H9 (cell line): ENCODE results near the gene POLQ. TPM values are rescaled to one million over a fixed set of nuclear protein-coding genes. Genes with fewer than 3 reads are reported as not detected.

Experiments used
- DNase-seq: peaks from one replicate; pipeline ENCODE4 v3.0.0-alpha.2; 2017
- H2AFZ ChIP-seq: one replicate; pipeline ENCODE4 v1.6.1; 2013; ENCODE audit warnings: mild to moderate bottlenecking, low read length, control low read depth, moderate library complexity
- H2AK5ac ChIP-seq: 2 replicates; pipeline ENCODE4 v1.6.1; 2013; ENCODE audit warnings: low read length, control low read depth, mixed read lengths; ENCODE audit not compliant: insufficient read length
- H2BK120ac ChIP-seq: one replicate; pipeline ENCODE4 v1.6.1; 2013; ENCODE audit warnings: low read depth, mild to moderate bottlenecking, low read length, control low read depth, inconsistent platforms; ENCODE audit not compliant: poor library complexity, severe bottlenecking
- H2BK12ac ChIP-seq: 2 replicates; pipeline ENCODE4 v1.6.1; 2013; ENCODE audit warnings: low read length, control low read depth, mixed read lengths, low read depth; ENCODE audit not compliant: insufficient read length
- H2BK15ac ChIP-seq: 2 replicates; pipeline ENCODE4 v1.6.1; 2013; ENCODE audit warnings: low read depth, low read length, control low read depth
- H2BK20ac ChIP-seq: one replicate; pipeline ENCODE4 v1.6.1; 2013; ENCODE audit warnings: low read depth, mild to moderate bottlenecking, low read length, control low read depth, inconsistent platforms; ENCODE audit not compliant: poor library complexity, severe bottlenecking
- H2BK5ac ChIP-seq: 2 replicates; pipeline ENCODE4 v1.6.1; 2013; ENCODE audit warnings: low read length, control low read depth, mixed read lengths; ENCODE audit not compliant: insufficient read length
- H3K14ac ChIP-seq: 2 replicates; pipeline ENCODE4 v1.6.1; 2013; ENCODE audit warnings: low read length, control low read depth; ENCODE audit not compliant: insufficient read depth
- H3K18ac ChIP-seq: 2 replicates; pipeline ENCODE4 v1.6.1; 2013; ENCODE audit warnings: low read depth, mild to moderate bottlenecking, mixed read lengths, low read length, control low read depth; ENCODE audit not compliant: insufficient read length
- H3K23ac ChIP-seq: 2 replicates; pipeline ENCODE4 v1.6.1; 2013; ENCODE audit warnings: low read length, control low read depth, mixed read lengths, low read depth; ENCODE audit not compliant: insufficient read length
- H3K23me2 ChIP-seq: 2 replicates; pipeline ENCODE4 v1.6.1; 2013; ENCODE audit warnings: low read depth, mild to moderate bottlenecking, mixed read lengths, low read length, control low read depth; ENCODE audit not compliant: insufficient read length, poor library complexity, severe bottlenecking
- H3K27ac ChIP-seq: 2 replicates; pipeline ENCODE4 v1.5.1; 2013; ENCODE audit warnings: low read length, control low read depth, mixed read lengths, low read depth; ENCODE audit not compliant: insufficient read length
- H3K27me3 ChIP-seq: 2 replicates; pipeline ENCODE4 v1.6.1; 2013; ENCODE audit warnings: low read length, control low read depth, inconsistent platforms; ENCODE audit not compliant: insufficient read depth
- H3K4ac ChIP-seq: 2 replicates; pipeline ENCODE4 v1.6.1; 2013; ENCODE audit warnings: low read depth, mild to moderate bottlenecking, control low read depth, inconsistent platforms, low read length, moderate library complexity
- H3K4me1 ChIP-seq: 2 replicates; pipeline ENCODE4 v1.6.1; 2013; ENCODE audit warnings: low read length, control low read depth, inconsistent platforms; ENCODE audit not compliant: insufficient read depth
- H3K4me2 ChIP-seq: 2 replicates; pipeline ENCODE4 v1.6.1; 2013; ENCODE audit warnings: low read length, control low read depth, mixed read lengths; ENCODE audit not compliant: insufficient read length, insufficient read depth
- H3K56ac ChIP-seq: 2 replicates; pipeline ENCODE4 v1.6.1; 2013; ENCODE audit warnings: low read depth, mild to moderate bottlenecking, mixed read lengths, low read length, control low read depth; ENCODE audit not compliant: insufficient read length
- H3K79me1 ChIP-seq: 2 replicates; pipeline ENCODE4 v1.6.1; 2013; ENCODE audit warnings: low read depth, mild to moderate bottlenecking, moderate library complexity, low read length, control low read depth, inconsistent platforms; ENCODE audit not compliant: insufficient read depth, poor library complexity, severe bottlenecking
- H3K79me2 ChIP-seq: 2 replicates; pipeline ENCODE4 v1.6.1; 2013; ENCODE audit warnings: low read length, control low read depth, inconsistent platforms; ENCODE audit not compliant: insufficient read depth
- H3K9ac ChIP-seq: 2 replicates; pipeline ENCODE4 v1.6.1; 2013; ENCODE audit warnings: low read length, control low read depth, mixed read lengths; ENCODE audit not compliant: insufficient read length; ENCODE audit errors: extremely low read depth
- H3K9me3 ChIP-seq: one replicate; pipeline ENCODE4 v1.6.1; 2013; ENCODE audit warnings: low read depth, low read length, inconsistent platforms; ENCODE audit not compliant: control insufficient read depth
- H3T11ph ChIP-seq: one replicate; pipeline ENCODE4 v1.6.1; 2013; ENCODE audit warnings: mild to moderate bottlenecking, low read length, control low read depth, inconsistent platforms
- H4K20me1 ChIP-seq: one replicate; pipeline ENCODE4 v1.6.1; 2013; ENCODE audit not compliant: control insufficient read depth, insufficient read length, insufficient read depth
- H4K5ac ChIP-seq: 2 replicates; pipeline ENCODE4 v1.6.1; 2013; ENCODE audit warnings: low read depth, mild to moderate bottlenecking, mixed read lengths, low read length, control low read depth; ENCODE audit not compliant: insufficient read length
- H4K8ac ChIP-seq: replicated peaks from 2 replicates; pipeline ENCODE4 v1.6.1; 2013; ENCODE audit warnings: low read length, control low read depth, mixed read lengths, low read depth; ENCODE audit not compliant: insufficient read length
- H4K91ac ChIP-seq: 2 replicates; pipeline ENCODE4 v1.6.1; 2013; ENCODE audit warnings: low read depth, mild to moderate bottlenecking, moderate library complexity, mixed read lengths, low read length, control low read depth; ENCODE audit not compliant: insufficient read length
- H3K27ac Mint-ChIP-seq, 3 experiments: 2 replicates in 2 of 3; 3 replicates in 1 of 3; pipeline ENCODE4 v1.8.0; 2020 to 2021; ENCODE audit warnings: mixed read lengths in 3 of 3, mild to moderate bottlenecking in 1 of 3, moderate library complexity in 1 of 3
- H3K27me3 Mint-ChIP-seq: 2 replicates; pipeline ENCODE4 v1.8.0; 2021; ENCODE audit warnings: low read depth, mild to moderate bottlenecking, moderate library complexity, mixed read lengths
- H3K36me3 Mint-ChIP-seq, 3 experiments: 2 replicates in 2 of 3; 3 replicates in 1 of 3; pipeline ENCODE4 v1.8.0; 2020 to 2021; ENCODE audit warnings: low read depth in 3 of 3, mixed read lengths in 3 of 3; ENCODE audit not compliant: insufficient read depth in 1 of 3
- H3K4me1 Mint-ChIP-seq, 2 experiments: 2 replicates each; pipeline ENCODE4 v1.8.0; 2020; ENCODE audit warnings: mixed read lengths in 2 of 2
- H3K4me3 Mint-ChIP-seq, 2 experiments: 2 replicates in 1 of 2; 3 replicates in 1 of 2; pipeline ENCODE4 v1.8.0; 2020 to 2021; ENCODE audit warnings: mild to moderate bottlenecking in 2 of 2, mixed read lengths in 2 of 2, moderate library complexity in 1 of 2
- H3K9me3 Mint-ChIP-seq, 2 experiments: 2 replicates in 1 of 2; 3 replicates in 1 of 2; pipeline ENCODE4 v1.8.0; 2020; ENCODE audit warnings: mild to moderate bottlenecking in 2 of 2, mixed read lengths in 2 of 2, moderate library complexity in 1 of 2
- WGBS: extraction: QIAGEN DNeasy Blood & Tissue Kit; methylation state at CpG from one replicate; pipeline ENCODE4 v1.1.7; 2013; ENCODE audit warnings: missing lambda C conversion rate, low lambda C conversion rate, mixed read lengths; ENCODE audit not compliant: insufficient read length; ENCODE audit errors: extremely low coverage; 5-methylcytosine and 5-hydroxymethylcytosine counted together
- total RNA-seq: library from RNA; stranded (reverse); gene quantifications from 2 replicates; pipeline ENCODE4 v1.2.1, GENCODE V29; 2021
- TF ChIP-seq, protein P1 (sequence below): fragments of 200-600 bp; sonication (generic); conservative IDR thresholded peaks from 3 replicates; pipeline ENCODE4 v1.8.0; 2021; ENCODE audit warnings: antibody characterized with exemption, mild to moderate bottlenecking

Gene POLQ
- total RNA-seq, 1 experiment from 2014 or later, result 15.4 TPM

DNA sequence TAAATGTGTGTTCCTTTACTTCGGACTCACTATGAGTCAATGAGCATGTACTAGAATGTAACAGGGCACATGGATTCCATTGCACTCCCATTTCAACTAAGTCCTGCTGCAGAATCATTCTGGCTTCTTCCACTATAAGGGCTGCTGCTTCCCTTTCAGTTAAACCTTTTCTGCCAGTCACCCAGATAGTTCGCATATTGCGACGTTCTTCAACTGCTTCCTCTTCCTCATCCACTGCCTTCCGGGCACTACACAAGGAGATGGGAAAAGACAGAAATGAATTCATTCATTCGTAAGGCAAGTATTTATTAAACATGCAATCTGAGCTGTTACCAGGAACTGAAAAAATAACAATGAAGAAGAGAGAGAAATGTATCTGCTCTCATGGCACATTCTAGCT, 55.6 kb downstream of the POLQ start:
- Histone ChIP-seq H2BK15ac (no peak overlapping the region), H2BK12ac (no peak overlapping the region), H3K23ac (no peak overlapping the region), H3K79me2 (no peaks in the 10 kb centered on the region), H3K27ac (no peak overlapping the region), H4K5ac (no peak overlapping the region), H3K27me3 (no peaks in the 10 kb centered on the region), H2AK5ac (no peak overlapping the region), H3T11ph (no peak overlapping the region), H3K4ac (no peak overlapping the region), H3K9ac (no peak overlapping the region), H4K8ac (no peak overlapping the region), H3K23me2 (no peaks in the 10 kb centered on the region), H2AFZ (no peak overlapping the region), H2BK20ac (no peak overlapping the region), H4K20me1 (no peaks in the 10 kb centered on the region), H3K79me1 (no peaks in the 10 kb centered on the region), H3K14ac (no peak overlapping the region), H4K91ac (no peak overlapping the region), H3K4me2 (no peak overlapping the region), H2BK120ac (no peak overlapping the region), H3K9me3 (no peaks in the 10 kb centered on the region), H3K4me1 (no peaks in the 10 kb centered on the region), H3K56ac (no peak overlapping the region), H2BK5ac (no peak overlapping the region), H3K18ac (no peak overlapping the region)
- H3K4me1 Mint-ChIP-seq, result peaks cover 0 to 12% of the 10 kb centered on the region in 2 experiments; a peak in 1 of 4 replicates
- no peak for DNase-seq
- H3K27me3 Mint-ChIP-seq, result no peaks in the 10 kb centered on the region
- H3K36me3 Mint-ChIP-seq, result peaks cover 27 to 64% (median 60%) of the 10 kb centered on the region in 3 experiments; a peak in 6 of 7 replicates
- WGBS, result no CpG with 5 or more reads among the region's 6 CpGs
- no peaks in the 10 kb centered on the region for H3K9me3 Mint-ChIP-seq
- TF ChIP-seq, protein P1, sequence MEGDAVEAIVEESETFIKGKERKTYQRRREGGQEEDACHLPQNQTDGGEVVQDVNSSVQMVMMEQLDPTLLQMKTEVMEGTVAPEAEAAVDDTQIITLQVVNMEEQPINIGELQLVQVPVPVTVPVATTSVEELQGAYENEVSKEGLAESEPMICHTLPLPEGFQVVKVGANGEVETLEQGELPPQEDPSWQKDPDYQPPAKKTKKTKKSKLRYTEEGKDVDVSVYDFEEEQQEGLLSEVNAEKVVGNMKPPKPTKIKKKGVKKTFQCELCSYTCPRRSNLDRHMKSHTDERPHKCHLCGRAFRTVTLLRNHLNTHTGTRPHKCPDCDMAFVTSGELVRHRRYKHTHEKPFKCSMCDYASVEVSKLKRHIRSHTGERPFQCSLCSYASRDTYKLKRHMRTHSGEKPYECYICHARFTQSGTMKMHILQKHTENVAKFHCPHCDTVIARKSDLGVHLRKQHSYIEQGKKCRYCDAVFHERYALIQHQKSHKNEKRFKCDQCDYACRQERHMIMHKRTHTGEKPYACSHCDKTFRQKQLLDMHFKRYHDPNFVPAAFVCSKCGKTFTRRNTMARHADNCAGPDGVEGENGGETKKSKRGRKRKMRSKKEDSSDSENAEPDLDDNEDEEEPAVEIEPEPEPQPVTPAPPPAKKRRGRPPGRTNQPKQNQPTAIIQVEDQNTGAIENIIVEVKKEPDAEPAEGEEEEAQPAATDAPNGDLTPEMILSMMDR, result no peak
- no peak overlapping the region for H3K27ac Mint-ChIP-seq
- no peak overlapping the region for H3K4me3 Mint-ChIP-seq
